Immature natural killer cell (primary cell): ENCODE measurements around the gene EDDM13. TPM values are rescaled to one million over a fixed set of nuclear protein-coding genes. Genes with fewer than 3 reads are reported as not detected.

Experiments used
- DNase-seq, 3 donors: peaks; one replicate each; pipeline ENCODE4 v3.0.0; 2022; ENCODE audit warnings: mixed read lengths in 1 of 3
- H3K27ac Mint-ChIP-seq, 6 donors: one replicate each; pipeline ENCODE4 v1.8.0; 2020; ENCODE audit warnings: mixed read lengths in 6 of 6, mild to moderate bottlenecking in 5 of 6, inconsistent platforms in 4 of 6, moderate library complexity in 3 of 6
- H3K27me3 Mint-ChIP-seq, 3 donors: one replicate each; pipeline ENCODE4 v1.8.0; 2020 to 2021; ENCODE audit warnings: low read depth in 3 of 3, mild to moderate bottlenecking in 3 of 3, mixed read lengths in 3 of 3, moderate library complexity in 3 of 3, inconsistent platforms in 1 of 3
- H3K36me3 Mint-ChIP-seq, 3 donors: one replicate each; pipeline ENCODE4 v1.8.0; 2020; ENCODE audit warnings: mixed read lengths in 3 of 3, inconsistent platforms in 2 of 3, mild to moderate bottlenecking in 2 of 3
- H3K4me1 Mint-ChIP-seq, 2 donors: one replicate each; pipeline ENCODE4 v1.8.0; 2020; ENCODE audit warnings: inconsistent platforms in 2 of 2, mild to moderate bottlenecking in 2 of 2, mixed read lengths in 2 of 2, moderate library complexity in 1 of 2
- H3K4me3 Mint-ChIP-seq, 5 donors: one replicate each; pipeline ENCODE4 v1.8.0; 2020; ENCODE audit warnings: mild to moderate bottlenecking in 5 of 5, mixed read lengths in 5 of 5, inconsistent platforms in 3 of 5, moderate library complexity in 3 of 5
- H3K9me3 Mint-ChIP-seq, 6 donors: one replicate each; pipeline ENCODE4 v1.8.0; 2020; ENCODE audit warnings: mild to moderate bottlenecking in 6 of 6, mixed read lengths in 6 of 6, inconsistent platforms in 4 of 6, moderate library complexity in 3 of 6
- polyA plus RNA-seq, 3 donors: library from polyadenylated mRNA; unstranded; fragments of 300-500 nt; fragmentation: Illumina TruSeq; gene quantifications; one replicate each; pipeline ENCODE4 v1.2.3, GENCODE V29; 2021

The EDDM13 gene
- polyA plus RNA-seq, 3 donors from 2014 or later, result 4.5 to 7.7 (median 4.9) TPM

DNA sequence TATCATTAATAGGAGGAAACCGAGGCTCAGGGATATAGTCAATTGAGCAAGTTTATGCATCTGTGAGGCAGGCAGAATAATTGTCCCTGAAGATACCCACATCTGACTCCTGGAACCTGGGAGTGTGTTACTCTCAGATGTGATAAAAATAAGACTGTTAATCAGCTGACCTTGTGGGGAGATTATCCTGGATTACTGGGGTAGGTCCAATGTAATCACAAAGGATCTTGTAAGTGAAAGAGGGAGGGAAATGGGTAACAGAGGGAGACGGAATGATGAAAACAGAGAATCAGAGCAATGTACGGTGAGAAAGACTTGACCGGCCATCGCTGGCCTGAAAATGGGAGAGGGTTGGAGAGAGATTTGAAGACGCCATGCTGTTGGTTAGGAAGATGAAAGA is 3.2 kb upstream of the EDDM13 start:
- peak overlapping the region in 1 of 5 donors; percentile 37 for H3K4me3 Mint-ChIP-seq
- DNase-seq, result no peak
- H3K36me3 Mint-ChIP-seq, result peaks cover 0 to 5% (median 0%) of the 10 kb centered on the region in 3 donors
- H3K27me3 Mint-ChIP-seq, result peaks cover 0 to 5% (median 3%) of the 10 kb centered on the region in 3 donors
- H3K9me3 Mint-ChIP-seq, result no peaks in the 10 kb centered on the region
- H3K27ac Mint-ChIP-seq, result peak overlapping the region in 1 of 6 donors; percentile 57
- H3K4me1 Mint-ChIP-seq, result peaks cover 12 to 13% of the 10 kb centered on the region in 2 donors

DNA sequence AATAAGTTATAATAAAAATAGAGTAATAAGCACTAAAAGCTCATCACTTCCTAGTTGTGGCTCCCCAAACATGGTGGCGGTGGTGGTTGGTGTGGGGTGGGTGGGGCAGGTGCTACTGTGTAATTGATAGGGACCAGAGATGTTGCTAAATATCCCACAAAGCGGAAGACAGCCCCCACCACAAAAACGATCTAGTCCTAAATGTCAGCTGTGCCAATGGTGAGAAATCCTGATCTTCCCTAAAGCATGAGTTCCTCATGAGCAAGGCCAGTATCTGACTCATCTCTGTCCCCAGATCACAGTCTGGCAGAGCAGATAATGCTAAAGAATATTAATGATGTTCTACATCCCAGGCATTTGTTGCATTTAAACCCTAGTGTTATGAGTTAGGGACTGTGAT is 1.9 kb upstream of the EDDM13 start:
- Mint-ChIP-seq H3K36me3 (peaks cover 0 to 5% (median 0%) of the 10 kb centered on the region in 3 donors), H3K9me3 (no peaks in the 10 kb centered on the region), H3K27ac (peak overlapping the region in 3 of 6 donors; percentile 11 to 58 (median 46)), H3K4me3 (peak overlapping the region in 2 of 5 donors; percentile 36 to 56), H3K27me3 (peaks cover 0 to 5% (median 3%) of the 10 kb centered on the region in 3 donors), H3K4me1 (peaks cover 12 to 13% of the 10 kb centered on the region in 2 donors)
- peak in 1 of 3 donors; percentile 13 for DNase-seq

GRCh38 chr19:56271151-56271550 is 1.4 kb upstream of the EDDM13 start:
- Mint-ChIP-seq H3K4me1 (peaks cover 12 to 13% of the 10 kb centered on the region in 2 donors), H3K36me3 (peaks cover 0 to 9% (median 0%) of the 10 kb centered on the region in 3 donors), H3K4me3 (no peak overlapping the region), H3K27ac (peak overlapping the region in 4 of 6 donors; percentile 11 to 58 (median 47)), H3K27me3 (peaks cover 0 to 5% (median 3%) of the 10 kb centered on the region in 3 donors), H3K9me3 (no peaks in the 10 kb centered on the region)
- DNase-seq, result no peak

DNA sequence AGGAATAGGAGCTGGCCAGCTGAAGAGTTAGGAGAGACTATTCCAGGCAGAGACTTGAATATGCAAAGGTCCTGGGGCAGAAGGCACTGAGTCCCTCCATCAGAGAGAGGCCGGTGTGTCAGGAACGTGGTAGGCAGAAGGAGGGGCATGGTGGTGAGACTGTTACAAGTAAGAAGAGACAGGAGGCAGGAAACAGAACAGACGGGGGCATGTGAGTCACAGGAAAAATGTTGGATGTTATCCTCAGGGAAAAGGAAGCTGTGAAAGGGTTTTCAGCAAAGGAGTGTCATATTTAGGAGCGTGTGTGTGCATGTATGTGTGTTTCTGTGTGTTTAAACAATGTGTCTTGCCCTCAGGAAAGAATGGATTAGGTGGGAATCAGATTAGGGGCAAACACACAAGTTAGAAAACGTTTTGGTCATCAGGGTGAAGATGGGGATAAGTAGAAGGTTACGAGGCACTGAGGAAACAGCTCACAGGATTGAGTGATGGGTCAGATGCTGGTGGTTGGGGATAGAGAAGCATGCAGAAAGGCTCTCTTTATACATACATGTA is 1.1 kb downstream of the EDDM13 start:
- Mint-ChIP-seq H3K9me3 (no peaks in the 10 kb centered on the region), H3K4me3 (no peak overlapping the region), H3K4me1 (peaks cover 12 to 13% of the 10 kb centered on the region in 2 donors), H3K27me3 (peaks cover 0 to 5% (median 3%) of the 10 kb centered on the region in 3 donors), H3K27ac (no peak overlapping the region), H3K36me3 (peaks cover 0 to 9% (median 0%) of the 10 kb centered on the region in 3 donors)
- no peak for DNase-seq

GRCh38 chr19:56282809-56283208 is 10.3 kb downstream of the EDDM13 start:
- Mint-ChIP-seq H3K27me3 (no peaks in the 10 kb centered on the region), H3K27ac (no peak overlapping the region), H3K4me1 (no peaks in the 10 kb centered on the region), H3K4me3 (no peak overlapping the region), H3K36me3 (peaks cover 0 to 3% (median 0%) of the 10 kb centered on the region in 3 donors), H3K9me3 (peaks cover 0 to 2% (median 0%) of the 10 kb centered on the region in 6 donors)
- no peak for DNase-seq

DNA sequence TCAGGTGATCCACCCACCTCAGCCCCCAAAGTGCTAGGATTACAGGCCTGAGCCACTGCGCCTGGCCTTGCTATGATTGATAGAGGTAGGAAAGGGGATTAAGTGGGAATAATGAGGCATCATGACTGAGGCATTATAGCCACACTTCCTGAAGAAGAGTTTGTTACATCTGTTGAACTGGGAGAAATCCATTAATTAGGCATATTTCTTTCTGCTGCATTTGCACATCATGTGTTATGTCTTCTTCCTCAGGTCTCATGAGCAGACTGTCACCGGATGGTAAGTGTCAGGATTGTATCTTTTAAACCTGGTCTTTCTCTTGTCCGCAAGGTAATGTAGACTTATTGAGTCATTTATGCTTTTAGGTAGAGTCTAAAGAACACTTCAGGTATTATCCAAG is 12.2 kb downstream of the EDDM13 start:
- Mint-ChIP-seq H3K9me3 (peaks cover 0 to 2% (median 0%) of the 10 kb centered on the region in 6 donors), H3K4me3 (no peak overlapping the region), H3K36me3 (peaks cover 0 to 3% (median 0%) of the 10 kb centered on the region in 3 donors)

DNA sequence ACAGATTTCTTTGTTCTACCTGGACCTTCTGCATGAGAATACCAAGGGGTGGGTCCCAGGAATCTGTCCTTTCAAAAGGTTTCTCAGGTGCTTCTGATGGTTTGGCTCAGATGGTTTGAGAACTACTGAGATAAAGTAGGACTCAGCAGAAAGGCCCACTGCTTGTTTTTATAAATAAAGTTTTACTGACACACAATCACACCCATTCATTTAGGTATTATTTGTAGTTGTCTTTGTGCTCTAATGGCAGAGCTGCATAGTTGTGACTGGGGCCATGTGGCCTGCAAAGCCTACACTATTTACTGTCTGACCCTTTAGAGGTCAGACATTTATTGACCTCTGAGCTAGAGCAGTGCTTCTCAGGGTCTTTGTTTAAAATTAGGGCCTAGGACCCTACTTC is 17.6 kb downstream of the EDDM13 start:
- DNase-seq, result no peak
- H3K9me3 Mint-ChIP-seq, result no peaks in the 10 kb centered on the region
- peaks cover 3 to 17% (median 8%) of the 10 kb centered on the region in 3 donors for H3K36me3 Mint-ChIP-seq
- no peak overlapping the region for H3K27ac Mint-ChIP-seq
- H3K27me3 Mint-ChIP-seq, result peaks cover 0 to 1% (median 0%) of the 10 kb centered on the region in 3 donors
- no peaks in the 10 kb centered on the region for H3K4me1 Mint-ChIP-seq
- H3K4me3 Mint-ChIP-seq, result no peak overlapping the region

More for the DNA sequence above, 12.2 kb downstream of the EDDM13 start:
- Mint-ChIP-seq H3K4me1 (no peaks in the 10 kb centered on the region), H3K27me3 (no peaks in the 10 kb centered on the region), H3K27ac (no peak overlapping the region)
- DNase-seq, result no peak

DNA sequence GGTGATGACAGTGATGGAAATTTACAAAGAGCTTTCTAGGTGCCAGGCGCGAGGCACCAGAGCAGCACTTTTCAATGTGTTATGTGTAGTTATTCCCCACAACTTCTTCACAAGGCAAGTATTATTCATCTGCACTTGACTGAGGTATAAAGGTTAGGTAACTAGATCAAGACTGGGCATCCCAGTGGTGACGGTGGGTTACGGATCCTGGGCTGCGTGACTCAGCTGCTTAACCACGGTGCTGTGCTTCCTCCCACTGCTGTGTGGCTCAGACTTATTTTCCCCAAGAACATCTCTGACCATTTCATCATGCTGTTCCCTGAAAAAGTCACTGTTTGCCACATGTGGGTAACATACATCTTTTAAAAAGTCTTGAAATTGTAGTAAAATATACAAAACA is 19.3 kb downstream of the EDDM13 start:
- no peak overlapping the region for H3K4me3 Mint-ChIP-seq
- no peak for DNase-seq
- H3K27ac Mint-ChIP-seq, result no peak overlapping the region
- H3K27me3 Mint-ChIP-seq, result peaks cover 0 to 1% (median 0%) of the 10 kb centered on the region in 3 donors
- peaks cover 7 to 27% (median 16%) of the 10 kb centered on the region in 3 donors for H3K36me3 Mint-ChIP-seq
- no peaks in the 10 kb centered on the region for H3K4me1 Mint-ChIP-seq
- no peaks in the 10 kb centered on the region for H3K9me3 Mint-ChIP-seq

DNA sequence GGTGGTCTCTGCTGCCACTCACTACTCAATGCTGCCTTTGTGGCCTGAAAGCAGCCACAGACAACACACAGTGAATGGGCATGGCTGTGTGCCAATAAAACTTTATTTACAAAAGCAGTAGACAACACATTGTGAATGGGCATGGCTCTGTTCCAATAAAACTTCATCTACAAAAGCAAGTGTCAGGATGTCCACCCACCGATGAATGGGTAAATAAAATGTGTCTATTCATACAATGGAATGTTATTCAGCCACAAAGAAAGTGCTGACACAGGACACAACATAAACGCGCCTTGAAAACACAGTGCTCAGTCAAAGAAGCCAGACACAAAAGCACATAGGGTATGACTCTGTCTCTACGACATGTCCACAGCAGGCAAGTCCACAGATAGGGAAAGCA is 22.0 kb downstream of the EDDM13 start:
- Mint-ChIP-seq H3K4me3 (no peak overlapping the region), H3K4me1 (no peaks in the 10 kb centered on the region), H3K27me3 (peaks cover 0 to 3% (median 0%) of the 10 kb centered on the region in 3 donors), H3K9me3 (no peaks in the 10 kb centered on the region), H3K27ac (no peak overlapping the region), H3K36me3 (peaks cover 14 to 30% (median 20%) of the 10 kb centered on the region in 3 donors)
- DNase-seq, result no peak

DNA sequence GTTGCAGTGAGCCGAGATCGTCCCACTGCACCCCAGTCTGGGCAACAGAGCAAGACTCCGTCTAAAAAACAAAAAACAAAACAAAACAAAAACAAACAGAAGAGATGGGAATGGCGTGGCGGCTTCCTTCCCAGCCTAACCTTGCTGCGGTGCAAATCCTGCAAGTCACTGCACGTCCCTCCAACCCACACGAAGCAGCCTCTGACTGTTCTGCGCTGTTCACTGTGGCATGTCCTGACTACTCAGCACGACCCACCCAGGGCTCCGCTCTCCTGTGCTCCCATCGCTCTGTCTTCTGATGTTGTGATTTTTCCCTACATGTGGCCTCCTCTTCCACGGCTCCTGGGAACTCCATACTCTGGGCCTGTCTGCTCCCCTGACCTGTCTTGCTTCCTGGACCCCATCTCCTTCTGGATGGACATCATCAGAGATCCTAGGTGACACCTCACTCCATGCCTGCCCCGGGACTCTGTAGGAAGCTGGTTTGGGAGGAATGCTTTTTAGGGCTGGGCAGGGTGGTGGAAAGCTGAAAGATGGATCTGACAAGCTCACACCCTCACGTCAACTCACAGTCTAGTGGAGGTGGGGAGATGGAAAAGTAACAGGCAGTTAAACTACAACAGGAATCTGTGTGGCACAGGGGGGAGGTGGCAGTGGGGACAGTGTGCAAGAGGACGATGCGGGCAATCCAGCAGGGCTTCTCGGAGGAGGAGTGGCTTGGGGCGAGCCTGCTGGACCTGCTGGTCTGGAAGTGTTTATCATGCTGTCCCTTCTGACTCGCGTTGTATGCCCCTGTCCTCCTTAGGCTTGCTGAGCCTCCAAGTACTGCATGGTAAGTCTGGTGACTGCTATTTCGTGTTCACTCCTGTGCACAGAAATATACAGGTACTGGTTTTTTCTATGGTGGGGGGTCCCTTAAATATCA is 23.2 kb downstream of the EDDM13 start:
- H3K36me3 Mint-ChIP-seq, result peaks cover 14 to 30% (median 20%) of the 10 kb centered on the region in 3 donors
- no peak overlapping the region for H3K27ac Mint-ChIP-seq
- no peak for DNase-seq
- peaks cover 1 to 6% of the 10 kb centered on the region in 2 donors for H3K4me1 Mint-ChIP-seq
- H3K27me3 Mint-ChIP-seq, result peaks cover 0 to 3% (median 0%) of the 10 kb centered on the region in 3 donors
- H3K4me3 Mint-ChIP-seq, result no peak overlapping the region
- no peaks in the 10 kb centered on the region for H3K9me3 Mint-ChIP-seq

- H3K27me3 Mint-ChIP-seq, result peaks cover 0 to 3% (median 0%) of the 10 kb centered on the region in 3 donors
- peaks cover 14 to 26% (median 23%) of the 10 kb centered on the region in 3 donors for H3K36me3 Mint-ChIP-seq
- no peaks in the 10 kb centered on the region for H3K9me3 Mint-ChIP-seq
- H3K4me3 Mint-ChIP-seq, result no peak overlapping the region
- DNase-seq, result no peak
- H3K4me1 Mint-ChIP-seq, result peaks cover 11 to 19% of the 10 kb centered on the region in 2 donors
- no peak overlapping the region for H3K27ac Mint-ChIP-seq
These were observed 24.5 kb downstream of the EDDM13 start for GRCh38 chr19:56297010-56297409.

- DNase-seq, result no peak
- Mint-ChIP-seq H3K9me3 (no peaks in the 10 kb centered on the region), H3K36me3 (peaks cover 10 to 23% (median 14%) of the 10 kb centered on the region in 3 donors), H3K27me3 (peaks cover 0 to 4% (median 4%) of the 10 kb centered on the region in 3 donors), H3K4me3 (no peak overlapping the region), H3K4me1 (peaks cover 18 to 27% of the 10 kb centered on the region in 2 donors), H3K27ac (no peak overlapping the region)
These were observed 27.1 kb downstream of the EDDM13 start for GRCh38 chr19:56299688-56300087.

- no peaks in the 10 kb centered on the region for H3K9me3 Mint-ChIP-seq
- peaks cover 10 to 26% (median 19%) of the 10 kb centered on the region in 3 donors for H3K36me3 Mint-ChIP-seq
- H3K4me1 Mint-ChIP-seq, result peaks cover 20 to 27% of the 10 kb centered on the region in 2 donors
- peak overlapping the region in 5 of 6 donors; percentile 51 to 86 (median 74) for H3K27ac Mint-ChIP-seq
- peak overlapping the region in 3 of 5 donors; percentile 59 to 71 (median 69) for H3K4me3 Mint-ChIP-seq
- peaks cover 0 to 4% (median 3%) of the 10 kb centered on the region in 3 donors for H3K27me3 Mint-ChIP-seq
- DNase-seq, result no peak
These were observed 28.6 kb downstream of the EDDM13 start for GRCh38 chr19:56301155-56301554.
